ENCODE results near the gene SHOX.

GRCh38 chrX:666762-667720 lies 36.5 kb downstream of the SHOX start:
- TF ChIP-seq CTCF (IDR thresholded peaks at IDR 0.05; ENCODE audit: low read length) (no peak), EZH2 (optimal IDR thresholded peaks at IDR 0.05; ENCODE audit: low read depth, low read length) (no peak), EZH2phosphoT487 (IDR thresholded peaks at IDR 0.05; ENCODE audit: low read length) (no peak)

Data from MM.1S (cell line).